ENCODE data around the gene MRE11.

MRE11 gene

GRCh38 chr11:94504689-94505293 lies 11.1 kb upstream of the MRE11 start:
- DNase-seq: no peak

- no peak for DNase-seq
Observed at GRCh38 chr11:94501522-94501921, 7.9 kb upstream of the MRE11 start.

- no peak for DNase-seq
Observed at GRCh38 chr11:94500181-94500580, 6.5 kb upstream of the MRE11 start.

- no peak for DNase-seq
Observed at GRCh38 chr11:94494126-94494680, 559 bp upstream of the MRE11 start.

GRCh38 chr11:94486068-94486467 lies 7.6 kb downstream of the MRE11 start:
- no peak for DNase-seq

- DNase-seq: no peak
Observed at GRCh38 chr11:94481342-94481741, 12.3 kb downstream of the MRE11 start.

- DNase-seq: no peak
Observed at GRCh38 chr11:94477624-94478023, 16.0 kb downstream of the MRE11 start.

- DNase-seq: no peak
Observed at GRCh38 chr11:94472916-94473799, 20.5 kb downstream of the MRE11 start.

GRCh38 chr11:94469416-94469815 lies 24.2 kb downstream of the MRE11 start:
- no peak for DNase-seq

- no peak for DNase-seq
Observed at GRCh38 chr11:94459576-94459975, 34.1 kb downstream of the MRE11 start.

- DNase-seq: no peak
Observed at GRCh38 chr11:94457118-94458029, 36.3 kb downstream of the MRE11 start.

GRCh38 chr11:94455861-94456260 lies 37.8 kb downstream of the MRE11 start:
- DNase-seq: no peak

GRCh38 chr11:94454301-94454700 lies 39.3 kb downstream of the MRE11 start:
- no peak for DNase-seq

GRCh38 chr11:94452988-94453387 lies 40.7 kb downstream of the MRE11 start:
- DNase-seq: no peak

GRCh38 chr11:94450048-94450447 lies 43.6 kb downstream of the MRE11 start:
- no peak for DNase-seq

GRCh38 chr11:94449437-94449836 lies 44.2 kb downstream of the MRE11 start:
- no peak for DNase-seq

- DNase-seq: no peak
Observed at GRCh38 chr11:94449029-94449428, 44.6 kb downstream of the MRE11 start.

GRCh38 chr11:94447149-94447548 lies 46.5 kb downstream of the MRE11 start:
- DNase-seq: no peak

- DNase-seq: no peak
Observed at GRCh38 chr11:94445641-94446040, 48.0 kb downstream of the MRE11 start.

- DNase-seq: no peak
Observed at GRCh38 chr11:94433049-94433448, 60.6 kb downstream of the MRE11 start.

GRCh38 chr11:94424662-94425061 lies 69.0 kb downstream of the MRE11 start:
- no peak for DNase-seq

GRCh38 chr11:94424011-94424410 lies 69.6 kb downstream of the MRE11 start:
- no peak for DNase-seq

- DNase-seq: no peak
Observed at GRCh38 chr11:94423507-94423906, 70.1 kb downstream of the MRE11 start.
